ENCODE results near the gene RNF121.

The RNF121 gene

GRCh38 chr11:72039856-72040401 lies 111.1 kb downstream of the RNF121 start:
- no peak for DNase-seq

DNA sequence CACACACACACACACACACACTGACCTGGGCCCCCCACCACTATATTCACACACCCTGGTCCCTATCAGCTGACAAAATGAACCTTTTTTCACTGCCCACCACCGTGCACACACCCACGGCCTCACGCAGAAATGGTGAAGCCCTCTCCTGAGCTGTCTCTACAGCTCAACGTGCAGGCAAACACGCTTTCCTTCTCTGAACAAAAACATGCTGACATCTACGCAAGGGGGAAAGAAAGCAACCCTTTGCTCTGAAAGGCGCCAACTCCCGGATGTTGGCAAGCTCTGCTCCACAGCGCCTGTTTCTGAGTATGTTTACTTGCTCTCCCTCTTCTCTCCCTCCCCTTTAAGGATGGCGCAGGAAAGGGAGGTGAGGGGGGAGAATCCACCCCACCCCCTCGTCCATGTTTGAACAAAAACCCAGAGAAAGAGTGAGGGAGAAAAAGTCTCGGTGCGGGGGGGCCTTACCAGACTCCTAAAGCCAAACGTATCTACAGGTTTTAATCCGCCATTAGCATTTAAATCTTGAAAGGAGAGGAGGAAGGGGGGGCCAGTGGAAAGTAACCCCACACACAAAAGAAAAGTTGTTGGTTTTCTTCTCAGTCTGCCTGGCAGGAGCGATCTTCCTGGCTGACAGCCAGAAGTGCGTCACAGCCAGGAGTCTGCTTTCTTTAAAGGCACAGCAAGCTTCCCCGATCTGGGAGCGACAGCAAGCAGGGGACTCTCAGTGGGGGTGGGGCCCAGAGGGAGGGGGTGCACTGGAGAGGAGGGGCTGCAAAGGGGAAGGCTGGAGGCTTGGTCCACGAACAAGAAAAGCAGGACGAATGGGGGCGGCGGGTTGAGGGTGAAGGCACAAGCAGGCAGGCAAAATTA lies 111.9 kb downstream of the RNF121 start:
- peak; percentile 95 for DNase-seq

- DNase-seq = peak; percentile 82 to 91
Measured at GRCh38 chr11:72041364-72042063, 112.7 kb downstream of the RNF121 start.

- DNase-seq = no peak
Measured at GRCh38 chr11:72042064-72042745, 113.4 kb downstream of the RNF121 start.

DNA sequence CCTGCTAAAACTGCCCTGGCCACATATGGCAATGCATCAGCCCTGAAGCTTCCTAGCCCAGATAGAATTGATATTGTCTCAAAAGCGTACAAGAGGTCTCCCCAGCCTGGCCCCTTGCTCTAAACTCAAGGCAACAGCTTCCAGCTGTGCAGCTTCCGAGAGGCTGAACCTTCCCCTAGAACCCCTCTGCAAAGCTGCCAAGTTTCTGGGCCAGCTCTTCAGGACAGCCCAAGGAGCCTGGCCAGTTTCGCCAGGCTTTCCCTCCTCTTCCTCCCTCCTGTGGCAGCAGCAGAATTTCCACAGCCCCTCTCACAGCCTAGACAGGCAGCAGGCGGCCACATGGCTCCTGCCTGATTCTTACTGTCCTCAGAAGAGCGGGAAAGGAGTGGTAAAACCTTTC lies 117.0 kb downstream of the RNF121 start:
- no peak for DNase-seq
